Suppressor macrophage treated with lipopolysaccharide for 4 hours (primary cell): ENCODE results near the gene TSHR.

ENCODE experiments used
- DNase-seq: peaks from one replicate; pipeline ENCODE4 v3.0.0-alpha.2; 2020

Gene TSHR

DNA sequence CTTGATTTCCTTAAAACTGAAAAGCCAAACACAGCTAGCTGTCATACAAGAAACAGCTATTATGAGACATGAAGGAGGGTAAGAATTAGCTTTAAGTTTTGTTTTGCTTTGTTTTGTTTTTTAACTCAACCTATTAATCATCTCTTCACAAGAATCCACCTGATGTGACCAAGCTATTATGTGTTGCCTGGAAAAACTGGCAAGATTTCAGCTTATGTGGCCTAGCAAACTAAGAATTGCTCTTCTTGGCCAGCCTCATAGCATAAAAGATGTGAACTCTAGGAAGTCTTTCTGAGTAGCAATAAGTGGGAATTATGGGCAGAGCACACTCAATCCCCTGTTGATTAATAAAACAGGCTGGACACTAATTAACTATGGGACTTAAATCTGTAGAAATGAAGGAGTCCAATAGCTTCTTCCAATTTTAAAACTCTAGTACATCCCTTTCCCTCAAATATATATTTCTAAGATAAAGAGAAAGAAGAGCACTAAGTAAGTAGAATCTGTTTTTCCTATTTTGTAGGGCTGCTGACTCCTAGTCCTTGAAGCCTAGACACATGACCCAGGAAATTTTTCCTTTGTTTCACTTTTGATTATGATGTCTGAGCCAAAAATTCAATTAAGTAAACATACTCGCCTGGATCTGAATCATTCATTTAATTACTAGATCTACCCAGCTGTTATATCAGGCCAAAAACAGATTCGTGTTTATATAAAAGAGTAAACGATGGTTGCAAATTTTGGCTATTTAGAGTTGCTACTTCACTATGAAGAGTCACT, 189.6 kb downstream of the TSHR start:
- no peak for DNase-seq

DNA sequence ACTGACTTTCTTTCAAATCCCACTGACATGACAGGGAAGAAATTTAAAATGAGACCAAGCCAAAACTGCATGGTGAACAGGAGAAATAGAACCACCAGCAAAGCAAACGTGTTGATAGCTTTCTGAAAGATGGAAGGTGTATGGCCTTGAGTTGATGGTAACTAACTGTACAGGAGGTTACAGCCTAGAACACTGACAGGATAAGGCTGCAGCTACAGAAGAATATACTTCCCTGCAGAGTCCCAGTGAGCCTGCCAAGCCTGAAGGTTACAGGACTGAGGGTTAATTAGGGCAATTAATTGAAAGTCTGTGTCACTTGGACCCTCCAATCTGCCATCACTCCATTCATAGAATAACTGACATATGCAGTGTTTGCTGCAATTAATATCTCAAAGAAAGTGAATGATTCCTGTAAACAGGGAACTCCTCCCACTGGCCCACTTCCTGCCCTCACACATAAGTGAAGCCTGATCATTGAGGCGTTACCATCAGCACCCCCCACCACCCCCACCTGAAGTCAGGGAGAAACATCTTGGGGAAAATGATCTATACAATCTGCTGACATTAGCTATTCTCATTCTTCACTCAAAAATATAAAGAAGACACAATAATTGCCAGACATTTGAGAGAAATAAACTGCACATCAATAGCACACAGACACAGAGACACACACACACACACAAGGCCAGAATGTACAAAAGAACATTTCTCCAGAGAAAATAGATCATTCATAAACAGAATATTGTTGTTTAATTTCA, 191.9 kb downstream of the TSHR start:
- DNase-seq, result no peak

DNA sequence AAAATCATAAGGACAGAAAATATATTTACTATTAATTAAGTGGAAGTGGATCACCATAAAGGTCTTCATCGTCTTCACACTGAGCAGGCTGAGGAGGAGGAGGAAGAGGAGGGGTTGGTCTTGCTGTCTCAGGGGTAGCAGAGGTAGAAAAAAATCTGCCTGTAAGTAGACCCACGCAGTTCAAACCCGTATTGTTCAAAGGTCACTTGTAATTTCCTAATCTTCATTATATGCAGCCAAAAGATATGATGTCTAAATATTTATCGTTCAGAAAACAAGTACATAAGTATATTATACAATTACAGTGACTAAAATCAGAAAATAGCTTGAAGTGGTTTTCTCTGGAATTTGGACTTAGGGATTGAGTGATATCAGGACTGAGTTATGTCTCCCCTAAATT, 193.2 kb downstream of the TSHR start:
- no peak for DNase-seq

DNA sequence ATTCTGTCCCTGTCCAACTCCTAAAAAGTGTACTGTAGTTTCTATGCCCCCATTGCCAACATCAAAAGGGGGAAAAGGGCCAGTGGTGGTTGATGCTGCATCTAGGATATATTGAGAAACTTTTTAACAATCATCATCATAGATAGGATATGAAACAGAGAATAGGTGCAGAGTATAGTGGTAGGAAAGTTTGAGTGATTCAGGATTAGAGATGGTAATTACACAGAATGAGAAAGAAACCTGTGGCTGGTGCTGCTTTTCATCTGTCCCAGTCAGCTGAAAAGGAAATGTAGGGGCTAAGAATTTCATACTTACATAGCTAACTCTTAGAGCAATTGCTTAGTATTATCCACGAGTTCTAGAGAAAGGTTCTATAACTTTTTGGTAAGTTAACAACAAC, 197.8 kb downstream of the TSHR start:
- DNase-seq, result no peak

DNA sequence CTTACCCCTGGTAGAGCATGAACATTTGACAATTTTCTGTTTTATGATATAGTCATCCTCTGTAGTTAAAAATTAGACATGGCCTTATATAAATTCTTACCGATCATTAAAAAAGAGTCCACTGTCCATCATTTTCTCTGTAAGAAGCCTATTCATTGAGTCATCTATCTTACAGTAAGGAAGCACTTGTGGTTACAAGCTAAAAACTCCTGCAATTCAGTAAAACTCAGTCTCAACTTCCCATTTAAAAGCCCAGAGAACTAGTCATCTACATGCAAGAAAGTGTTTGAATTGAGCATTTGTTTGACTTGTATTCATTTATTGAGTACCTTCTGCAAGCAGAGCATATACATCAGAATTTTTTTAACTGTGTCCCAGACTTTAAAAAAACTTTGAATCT, 202.0 kb downstream of the TSHR start:
- peak; percentile 69 for DNase-seq

DNA sequence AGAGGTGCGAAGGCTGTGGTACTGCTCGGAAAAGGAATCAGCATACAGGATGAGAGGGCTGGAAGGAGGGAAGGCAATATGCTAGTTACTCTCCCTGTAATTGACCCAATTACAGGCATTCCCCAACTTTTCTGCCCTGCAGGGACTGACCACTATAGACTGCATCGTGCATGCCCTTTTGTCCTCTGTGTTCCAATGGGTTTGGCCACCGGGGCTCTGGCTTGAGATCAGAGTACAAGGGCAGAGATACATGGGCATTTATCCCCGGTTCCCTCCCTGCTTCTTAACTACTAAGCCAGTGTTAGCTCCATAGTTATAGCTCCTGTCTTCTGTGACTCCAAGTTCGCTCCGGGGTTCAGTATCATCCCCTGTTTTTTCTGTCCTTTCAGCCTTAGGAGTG, 205.7 kb downstream of the TSHR start:
- no peak for DNase-seq

DNA sequence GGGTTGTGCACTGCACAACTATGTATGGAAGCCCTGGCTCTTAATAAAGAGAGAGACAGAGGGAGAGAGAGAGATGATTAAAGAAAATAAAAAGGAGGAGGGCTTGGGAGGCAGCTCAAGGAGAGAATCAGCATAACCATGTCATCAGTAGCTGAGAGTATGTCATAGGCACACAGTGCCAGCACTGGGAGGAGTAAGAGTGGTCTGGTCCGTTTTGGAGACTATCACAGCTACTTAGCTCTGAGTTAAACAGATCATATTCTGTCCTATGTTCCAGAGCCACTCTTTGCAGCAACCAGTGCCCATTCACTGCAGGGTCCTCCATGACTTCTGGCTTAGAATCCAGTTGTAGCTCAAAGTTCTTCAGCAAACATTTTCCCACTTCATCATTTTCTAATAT, 206.3 kb downstream of the TSHR start:
- no peak for DNase-seq

DNA sequence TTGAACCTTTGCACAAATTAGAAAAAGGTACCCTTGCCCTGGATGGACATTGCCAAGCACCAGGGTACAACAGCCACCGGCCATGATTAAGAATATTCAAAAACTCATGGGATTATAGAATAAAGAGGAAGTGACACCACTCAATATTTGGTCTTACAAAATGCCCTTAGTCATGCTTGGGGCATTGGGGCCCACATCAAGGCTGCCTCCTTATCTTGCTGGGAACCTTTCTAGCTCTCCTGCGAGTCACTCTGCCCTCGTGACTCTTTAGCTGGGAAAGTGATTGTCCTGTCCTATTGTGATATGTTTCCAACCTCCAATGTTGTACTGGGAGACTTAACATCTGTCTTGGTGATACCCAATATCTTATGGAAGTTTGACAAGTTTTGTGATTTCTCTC, 207.5 kb downstream of the TSHR start:
- DNase-seq, result peak; percentile 81

DNA sequence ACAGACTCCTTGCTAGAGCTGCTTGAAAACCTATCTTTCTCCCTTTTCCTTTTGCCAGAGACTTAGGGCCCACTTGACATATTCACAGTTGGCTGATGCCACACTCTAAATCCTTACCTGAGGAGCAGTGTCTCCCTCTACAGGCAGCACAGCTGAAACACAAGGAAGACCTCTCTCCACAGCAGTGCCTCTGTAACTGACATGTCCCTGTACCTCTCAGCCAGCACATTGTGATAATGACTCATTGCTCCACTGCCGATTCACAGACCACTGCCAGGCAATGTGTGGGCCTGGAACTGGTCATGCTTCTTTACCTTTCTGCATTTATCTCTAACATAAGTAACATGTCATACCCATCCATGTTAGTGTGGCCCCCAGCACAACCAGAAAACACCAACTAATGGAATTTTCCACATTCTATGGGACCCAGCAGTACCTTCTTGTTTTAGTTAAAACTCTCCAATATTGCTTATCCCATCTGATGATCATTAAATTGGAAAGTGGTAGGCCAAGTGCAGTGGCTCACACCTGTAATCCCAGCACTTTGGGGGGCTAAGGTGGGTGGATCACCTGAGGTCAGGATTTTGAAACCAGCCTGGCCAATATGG, 208.8 kb downstream of the TSHR start:
- peak; percentile 61 for DNase-seq

DNA sequence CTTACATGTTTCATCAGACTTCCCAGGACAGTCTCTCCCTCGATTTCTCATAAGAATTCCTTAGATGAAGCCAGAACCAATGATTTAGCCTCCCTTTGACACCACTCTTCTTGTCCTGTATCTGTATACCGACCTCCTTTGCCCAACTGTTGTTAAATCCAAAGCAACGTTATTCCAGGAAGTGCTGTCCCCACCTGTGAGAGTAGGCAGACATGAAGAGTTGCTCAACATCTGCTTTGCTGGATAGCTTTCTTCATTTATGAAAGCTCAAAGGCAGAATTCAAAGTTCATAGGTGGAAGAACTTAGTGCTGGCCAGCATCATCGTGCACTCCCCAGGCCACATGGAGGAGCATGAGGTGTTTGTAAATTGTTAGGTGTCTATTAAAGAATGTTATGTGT, 209.8 kb downstream of the TSHR start:
- no peak for DNase-seq

DNA sequence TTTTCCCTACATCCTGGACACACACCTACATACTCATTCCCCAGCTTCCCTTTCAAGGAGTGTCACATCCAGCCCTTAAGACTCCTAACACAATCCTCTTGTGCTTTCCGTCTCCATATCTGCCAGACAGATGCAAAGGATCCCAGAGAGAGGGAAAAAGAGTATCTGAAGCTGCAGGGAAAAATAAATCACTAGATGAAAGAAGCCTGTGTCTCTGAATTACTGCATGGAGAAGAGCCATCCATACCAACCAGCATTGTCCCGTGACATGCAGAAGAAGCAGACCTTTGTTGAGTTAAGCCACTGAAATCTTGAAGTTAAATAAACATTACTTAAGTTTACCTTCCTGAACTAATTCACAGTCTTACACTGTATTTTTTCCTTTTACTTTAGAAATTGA, 210.7 kb downstream of the TSHR start:
- no peak for DNase-seq

DNA sequence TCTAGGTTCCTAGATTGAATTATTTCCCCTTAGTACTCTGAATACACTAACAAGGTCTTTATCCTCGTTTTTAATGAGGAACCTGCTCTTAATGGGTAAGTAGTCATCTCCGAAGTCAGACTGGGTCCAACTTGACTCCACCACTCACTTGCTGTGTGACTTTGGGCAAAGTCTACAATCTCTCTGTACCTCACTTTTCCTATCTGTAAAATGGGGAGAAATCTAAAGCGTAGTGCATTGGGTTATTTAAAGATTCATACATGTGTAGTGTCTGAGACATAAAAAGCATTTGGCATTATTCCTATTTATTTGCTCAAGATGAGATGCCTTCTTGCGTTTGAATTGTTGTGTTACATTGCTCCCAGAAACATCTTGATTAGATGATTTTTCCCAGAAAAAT, 213.8 kb downstream of the TSHR start:
- DNase-seq, result no peak

DNA sequence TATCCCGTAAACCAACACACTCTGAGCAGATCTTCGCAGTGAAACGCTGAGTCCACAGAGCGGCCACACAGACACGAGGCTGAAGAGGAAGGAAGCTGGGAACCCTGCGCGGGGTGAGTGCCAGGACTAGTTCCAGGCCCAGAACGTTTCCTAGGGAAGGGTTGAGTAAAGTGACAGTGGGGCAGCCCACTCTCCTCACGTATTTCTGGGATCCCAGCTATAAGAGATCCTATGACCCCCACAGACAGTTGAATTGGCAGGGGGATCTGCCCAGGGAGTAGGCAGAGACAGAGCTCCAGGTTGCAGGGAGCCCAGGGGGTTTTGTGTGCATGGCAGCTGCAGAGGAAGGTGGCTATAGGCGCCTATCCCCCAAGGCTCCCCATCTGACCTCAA, 214.3 kb downstream of the TSHR start:
- DNase-seq, result peak; percentile 57

DNA sequence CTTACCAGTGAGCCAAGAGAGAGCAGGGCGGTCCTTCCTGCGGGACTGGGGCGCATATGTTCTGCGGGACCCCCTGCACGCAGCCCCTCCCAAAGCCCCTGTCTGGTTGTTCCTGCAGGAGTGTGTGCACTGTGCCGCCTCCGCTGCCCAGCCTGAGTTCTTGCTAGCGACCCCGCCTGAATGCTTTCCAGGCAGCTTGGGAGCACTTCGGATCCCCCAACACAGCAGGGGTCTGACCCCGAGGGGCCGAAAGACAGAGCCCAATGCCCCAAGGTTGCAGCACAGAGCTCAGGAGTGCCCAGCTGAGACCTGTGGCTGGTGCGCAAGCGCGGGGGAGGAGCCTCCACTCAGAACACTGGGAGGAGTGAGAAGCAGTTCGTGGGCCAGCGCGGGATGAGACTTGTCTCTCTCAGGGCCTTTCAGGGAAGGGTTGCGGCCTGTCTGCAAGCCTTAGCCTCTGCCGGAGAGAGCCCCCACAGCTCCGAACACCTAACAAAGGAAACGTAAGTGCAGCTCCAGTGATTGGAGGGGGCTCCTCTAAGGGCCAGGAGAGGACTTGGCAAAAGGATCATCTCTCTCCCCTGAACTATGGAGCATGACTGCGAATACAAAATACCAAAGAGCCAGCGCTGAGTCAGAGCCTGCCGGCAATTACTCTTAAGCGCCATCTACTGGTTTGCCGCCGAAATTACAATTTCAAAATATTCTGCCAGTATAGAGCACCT, 214.8 kb downstream of the TSHR start:
- DNase-seq, result peak; percentile 88

DNA sequence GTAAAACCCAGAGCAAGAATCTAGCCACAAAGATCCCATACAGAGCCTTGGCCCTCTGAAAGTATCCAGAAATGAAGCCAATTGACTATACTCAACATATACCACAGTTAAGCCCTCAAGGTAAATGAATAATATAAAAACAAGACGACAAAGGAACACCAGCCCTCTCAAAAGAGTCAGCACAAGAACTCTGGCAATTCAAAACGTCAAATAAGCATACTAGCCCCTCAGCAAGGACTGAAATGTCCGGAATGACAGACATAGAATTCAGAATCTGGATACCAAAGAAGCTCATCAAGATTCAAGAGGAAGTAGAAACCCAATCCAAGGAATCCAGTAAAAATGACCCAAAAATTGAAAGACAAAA, 215.4 kb downstream of the TSHR start:
- no peak for DNase-seq

DNA sequence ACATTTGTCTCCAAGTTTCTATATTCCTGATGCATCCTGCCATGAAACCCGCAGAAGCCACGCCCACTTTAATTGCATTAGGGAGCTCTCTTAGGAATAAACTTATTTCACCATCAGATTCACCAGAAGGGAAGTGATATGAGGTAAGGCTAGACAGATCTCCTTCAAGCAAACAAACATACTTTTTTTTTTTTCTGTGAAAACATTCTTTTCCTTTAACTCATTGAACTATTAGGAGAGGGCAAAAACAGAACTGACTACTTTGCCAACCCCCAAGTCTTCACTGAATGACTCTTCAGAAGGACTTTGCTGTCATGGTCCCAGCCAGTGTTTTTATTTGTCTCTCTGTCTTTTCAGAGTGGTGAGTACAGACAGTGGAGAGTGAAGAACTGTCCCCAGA, 216.9 kb downstream of the TSHR start:
- no peak for DNase-seq

DNA sequence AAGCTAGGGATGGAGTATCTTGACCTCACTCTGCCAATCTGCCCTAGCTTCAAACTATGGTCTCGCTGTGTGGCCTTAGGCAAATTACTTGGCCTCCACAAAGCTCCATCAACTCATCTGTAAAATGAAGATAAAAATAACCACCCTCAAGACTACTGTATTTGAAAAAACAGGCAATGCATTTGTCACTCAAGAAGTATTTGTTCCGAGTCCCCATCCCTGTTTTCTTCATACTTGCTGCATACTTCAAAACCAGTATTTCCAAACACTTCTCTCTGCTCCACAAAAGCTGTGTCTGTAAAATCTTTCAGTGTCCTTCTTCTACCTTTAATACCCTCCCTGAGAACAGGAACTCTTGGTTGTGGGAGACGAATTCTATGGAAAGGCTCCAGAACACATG, 217.5 kb downstream of the TSHR start:
- no peak for DNase-seq

DNA sequence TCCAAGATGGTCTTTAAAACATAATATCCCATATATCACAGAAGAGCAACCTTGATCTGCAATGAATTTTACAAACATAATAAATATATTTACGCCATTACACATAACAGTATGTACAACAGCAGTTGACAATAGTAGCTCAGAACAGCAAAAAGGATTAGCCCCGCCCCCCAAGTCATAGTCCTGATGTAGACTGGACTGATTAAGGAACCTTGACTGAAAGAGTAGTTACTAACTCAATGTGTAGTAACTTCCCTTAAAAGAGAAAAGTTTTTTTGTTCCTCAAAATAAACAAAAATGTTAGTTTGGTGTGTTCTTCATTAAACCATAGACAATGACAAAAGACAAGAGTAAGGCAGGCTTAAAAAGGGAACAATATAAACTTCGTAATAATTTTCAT, 220.8 kb downstream of the TSHR start:
- peak; percentile 84 for DNase-seq

DNA sequence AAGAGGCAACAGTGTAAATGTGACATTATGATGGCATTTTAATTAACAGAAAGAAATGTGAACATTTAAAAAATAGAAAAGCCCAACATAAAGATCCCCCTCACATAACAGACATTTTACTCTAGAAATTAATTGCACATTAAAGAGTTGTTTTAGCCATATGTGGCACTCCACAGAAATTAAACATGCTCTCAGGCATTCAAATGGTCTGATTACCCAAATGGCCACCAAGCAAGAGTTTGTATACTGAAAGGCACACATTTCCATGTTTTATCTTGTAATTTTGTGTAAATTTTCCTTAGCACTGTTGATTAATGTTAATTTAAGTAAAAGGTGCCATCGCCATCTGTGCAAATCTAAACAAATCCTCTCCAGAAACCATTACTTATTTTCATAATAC, 221.8 kb downstream of the TSHR start:
- DNase-seq, result no peak

DNA sequence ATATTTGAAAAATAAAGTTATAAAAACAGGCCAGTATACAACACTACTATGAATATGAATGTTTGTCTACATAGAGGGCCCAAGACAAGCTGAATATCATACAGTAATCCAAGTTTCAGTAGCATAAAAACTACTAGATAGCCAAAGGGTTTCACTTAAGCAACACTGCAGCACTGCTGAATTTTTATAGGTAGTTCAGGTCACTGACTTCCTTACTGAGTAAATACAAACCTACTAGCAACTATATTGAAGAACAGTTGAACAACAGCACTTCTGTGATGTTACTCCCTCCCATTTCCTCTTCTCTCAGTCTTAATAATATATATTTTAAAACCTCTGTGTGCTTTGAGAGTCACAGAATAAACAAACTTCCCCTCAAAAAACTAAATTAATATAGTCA, 222.6 kb downstream of the TSHR start:
- DNase-seq, result no peak

DNA sequence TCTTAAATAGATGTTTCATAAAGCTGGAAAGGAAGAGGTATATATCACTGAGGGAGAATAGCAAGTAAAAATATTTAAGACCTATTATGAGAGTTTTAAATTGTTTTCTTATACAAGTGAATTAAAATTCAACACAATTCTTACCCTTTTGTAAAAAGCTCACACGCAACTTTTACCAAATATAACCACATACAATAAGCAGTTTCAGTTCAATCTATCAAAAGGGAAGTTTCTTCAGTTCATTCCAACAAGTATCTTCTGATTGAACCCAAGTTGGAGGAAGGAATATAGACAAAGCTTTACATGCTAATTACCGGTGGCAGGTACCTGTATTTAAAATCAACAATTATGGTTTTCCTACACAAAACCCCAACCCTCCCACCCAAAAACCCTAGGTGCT, 224.2 kb downstream of the TSHR start:
- DNase-seq, result no peak

DNA sequence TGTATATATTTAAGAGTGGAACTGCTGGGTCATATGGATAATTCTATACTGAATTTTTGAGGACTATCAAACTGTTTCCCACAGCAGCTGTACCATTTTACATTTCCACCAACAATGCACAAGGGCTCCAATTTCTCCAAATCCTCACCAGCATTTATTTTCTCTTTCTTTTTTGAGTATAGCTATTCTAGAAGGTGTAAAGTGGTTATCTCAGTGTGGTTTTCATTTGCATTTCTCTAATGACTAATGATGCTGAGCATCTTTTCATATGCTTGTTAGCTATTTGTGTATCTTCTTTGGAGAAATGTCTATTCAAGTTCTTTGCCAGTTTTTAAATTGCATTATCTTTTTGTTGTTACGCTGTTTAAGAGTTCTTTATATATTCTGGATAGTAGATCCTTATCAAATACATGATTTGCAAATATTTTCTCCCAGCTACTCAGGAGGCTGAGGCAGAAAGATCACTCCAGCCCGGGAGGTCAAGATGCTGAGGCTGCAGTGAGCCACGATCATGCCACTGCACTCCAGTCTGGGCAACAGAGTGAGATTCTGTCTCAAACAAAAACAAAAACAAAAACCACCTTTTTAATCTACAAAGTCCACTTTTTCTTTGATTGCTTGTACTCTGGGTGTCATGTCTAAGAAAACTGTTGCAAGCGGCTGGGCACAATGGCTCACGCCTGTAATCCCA, 232.6 kb downstream of the TSHR start:
- no peak for DNase-seq

DNA sequence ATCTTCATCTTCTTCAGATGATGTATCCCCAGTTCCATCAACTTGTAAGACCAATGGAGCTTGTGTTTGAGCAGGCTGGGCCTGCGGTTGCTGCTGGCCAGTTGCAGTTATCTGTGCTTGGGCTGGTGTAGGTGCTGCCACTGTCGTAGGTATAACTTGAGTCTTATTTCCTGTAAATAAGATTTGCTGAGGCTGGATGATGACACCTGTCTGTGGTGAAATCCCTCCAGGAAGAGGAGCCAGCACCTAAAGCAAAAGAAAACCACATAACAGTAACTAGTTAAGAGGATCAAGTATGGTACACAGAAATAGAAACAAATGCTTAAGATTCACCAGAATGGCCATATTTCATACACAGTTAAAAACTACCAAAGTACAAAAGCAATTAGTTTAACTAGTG, 237.2 kb downstream of the TSHR start:
- no peak for DNase-seq
